CD4-positive, alpha-beta T cell treated with Interferon alpha-2 for 1 hour (primary cell): ENCODE data around the gene AP1S1.
A peak's percentile ranks its signal among the peaks of the same experiment; 100 is the strongest.
"Not testable (repeated sequence)": the region's sequence is repeated elsewhere in the genome, so short reads cannot be mapped to it uniquely, and the experiment has no call there.

Experiments used
- DNase-seq, 2 donors: peaks; one replicate each; pipeline ENCODE4 v3.0.0-alpha.2; 2020 to 2022

Gene AP1S1

GRCh38 chr7:101172005-101172853, 18.0 kb downstream of the AP1S1 start:
- DNase-seq = peak in 1 of 2 donors; percentile 25

- DNase-seq = no peak
Observed at GRCh38 chr7:101172854-101173751, 18.8 kb downstream of the AP1S1 start.

GRCh38 chr7:101173752-101174244, 19.5 kb downstream of the AP1S1 start:
- DNase-seq = peak; percentile 61 to 74

- no peak for DNase-seq
Observed at GRCh38 chr7:101174322-101174854, 20.1 kb downstream of the AP1S1 start.

GRCh38 chr7:101175664-101176063, 21.4 kb downstream of the AP1S1 start:
- DNase-seq = no peak

GRCh38 chr7:101177644-101178043, 23.4 kb downstream of the AP1S1 start:
- DNase-seq = no peak

- no peak for DNase-seq
Observed at GRCh38 chr7:101179117-101179516, 24.8 kb downstream of the AP1S1 start.

- DNase-seq = no peak
Observed at GRCh38 chr7:101179713-101180112, 25.4 kb downstream of the AP1S1 start.

- no peak for DNase-seq
Observed at GRCh38 chr7:101180130-101180755, 26.0 kb downstream of the AP1S1 start, which contains the start of gene NAT16. Gene NAT16 (minus strand): TSS chr7:101180293. CDS start chr7:101174807, 5,486 bp downstream.

- no peak for DNase-seq
Observed at GRCh38 chr7:101185258-101185839, 31.1 kb downstream of the AP1S1 start.

GRCh38 chr7:101186194-101186593, 31.9 kb downstream of the AP1S1 start:
- DNase-seq = no peak

GRCh38 chr7:101186844-101187428, 32.7 kb downstream of the AP1S1 start:
- no peak for DNase-seq

GRCh38 chr7:101189109-101189508, 34.8 kb downstream of the AP1S1 start:
- no peak for DNase-seq

- DNase-seq = no peak
Observed at GRCh38 chr7:101195884-101196283, 41.6 kb downstream of the AP1S1 start.

- DNase-seq = no peak
Observed at GRCh38 chr7:101197991-101198390, 43.7 kb downstream of the AP1S1 start.

- no peak for DNase-seq
Observed at GRCh38 chr7:101198476-101198875, 44.2 kb downstream of the AP1S1 start.

GRCh38 chr7:101199522-101199921, 45.2 kb downstream of the AP1S1 start:
- DNase-seq = not testable (repeated sequence)

- no peak for DNase-seq
Observed at GRCh38 chr7:101200504-101200861, 46.2 kb downstream of the AP1S1 start.

GRCh38 chr7:101200862-101201599, 46.8 kb downstream of the AP1S1 start, which contains the start of gene MOGAT3:
Gene MOGAT3 (minus strand): TSS chr7:101201036. CDS start chr7:101200854, 182 bp downstream.
- DNase-seq = no peak

- DNase-seq = no peak
Observed at GRCh38 chr7:101201695-101202602, 47.7 kb downstream of the AP1S1 start.
